Bronchial epithelial cell (primary cell): ENCODE data around the gene PCSK1. TPM values are rescaled to one million over a fixed set of nuclear protein-coding genes. Genes with fewer than 3 reads are reported as not detected.

Source experiments
- DNase-seq: peaks from one replicate; pipeline ENCODE4 v3.0.0-alpha.2; 2010; ENCODE audit warnings: low read depth
- FAIRE-seq: peaks from 2 replicates; lab custom pipeline; 2011; peaks lifted over from hg19 to GRCh38; lab: Jason Lieb, UNC
- H3K27me3 ChIP-seq: 2 replicates; pipeline ENCODE4 v1.5.1; 2011; ENCODE audit warnings: low read length; ENCODE audit not compliant: control insufficient read depth, insufficient read depth
- H3K36me3 ChIP-seq: 2 replicates; pipeline ENCODE4 v1.5.1; 2011; ENCODE audit warnings: low read length; ENCODE audit not compliant: control insufficient read depth, insufficient read depth
- H3K4me3 ChIP-seq: 2 replicates; pipeline ENCODE4 v1.5.1; 2011; ENCODE audit warnings: mild to moderate bottlenecking, low read depth, low read length, control low read depth
- total RNA-seq: library from RNA; depleted of rRNA; stranded (reverse); fragments of >200 nt; gene quantifications from 2 replicates; pipeline ENCODE4 v1.2.1, GENCODE V29; 2014
- TF ChIP-seq, protein P1 (sequence below): IDR thresholded peaks from 2 replicates; pipeline ENCODE4 v1.5.1; 2011; ENCODE audit warnings: mild to moderate bottlenecking, moderate library complexity, low read length, control low read depth, inconsistent platforms; ENCODE audit not compliant: insufficient read depth, severe bottlenecking

PCSK1 gene
- under 0.01 TPM in 1 of 2 replicates, not detected in the other for total RNA-seq

DNA sequence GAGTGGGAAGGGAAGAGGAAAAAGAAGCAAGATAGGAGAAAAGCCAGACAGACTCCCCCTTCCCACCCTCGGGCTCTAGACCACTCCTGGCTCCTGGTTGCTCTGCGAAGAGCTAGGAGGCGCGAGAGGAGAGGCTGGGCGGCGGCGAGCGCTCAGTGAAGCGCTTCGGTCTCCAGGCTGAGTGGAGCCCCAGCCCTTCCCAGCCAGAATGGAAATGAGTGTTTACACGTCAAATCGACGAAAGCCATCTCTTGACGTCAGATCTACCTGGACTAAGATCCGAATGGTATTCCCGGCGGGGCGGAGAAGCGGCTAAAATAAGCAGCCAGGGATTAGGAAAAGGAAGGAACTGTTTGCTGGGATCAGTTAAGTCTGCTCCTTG lies at the start of gene PCSK1:
TSS of gene PCSK1 (minus strand) at position 183 of the 382 bp plus-strand sequence. CDS start 206 bp downstream, outside the sequence.
- no peaks in the 10 kb centered on the region for H3K36me3 ChIP-seq
- DNase-seq: no peak
- FAIRE-seq: no peak
- TF ChIP-seq, protein P1, sequence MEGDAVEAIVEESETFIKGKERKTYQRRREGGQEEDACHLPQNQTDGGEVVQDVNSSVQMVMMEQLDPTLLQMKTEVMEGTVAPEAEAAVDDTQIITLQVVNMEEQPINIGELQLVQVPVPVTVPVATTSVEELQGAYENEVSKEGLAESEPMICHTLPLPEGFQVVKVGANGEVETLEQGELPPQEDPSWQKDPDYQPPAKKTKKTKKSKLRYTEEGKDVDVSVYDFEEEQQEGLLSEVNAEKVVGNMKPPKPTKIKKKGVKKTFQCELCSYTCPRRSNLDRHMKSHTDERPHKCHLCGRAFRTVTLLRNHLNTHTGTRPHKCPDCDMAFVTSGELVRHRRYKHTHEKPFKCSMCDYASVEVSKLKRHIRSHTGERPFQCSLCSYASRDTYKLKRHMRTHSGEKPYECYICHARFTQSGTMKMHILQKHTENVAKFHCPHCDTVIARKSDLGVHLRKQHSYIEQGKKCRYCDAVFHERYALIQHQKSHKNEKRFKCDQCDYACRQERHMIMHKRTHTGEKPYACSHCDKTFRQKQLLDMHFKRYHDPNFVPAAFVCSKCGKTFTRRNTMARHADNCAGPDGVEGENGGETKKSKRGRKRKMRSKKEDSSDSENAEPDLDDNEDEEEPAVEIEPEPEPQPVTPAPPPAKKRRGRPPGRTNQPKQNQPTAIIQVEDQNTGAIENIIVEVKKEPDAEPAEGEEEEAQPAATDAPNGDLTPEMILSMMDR: no peak
- no peak within 1 kb of the TSS for H3K4me3 ChIP-seq
- peaks cover 33% of the 10 kb centered on the region for H3K27me3 ChIP-seq

DNA sequence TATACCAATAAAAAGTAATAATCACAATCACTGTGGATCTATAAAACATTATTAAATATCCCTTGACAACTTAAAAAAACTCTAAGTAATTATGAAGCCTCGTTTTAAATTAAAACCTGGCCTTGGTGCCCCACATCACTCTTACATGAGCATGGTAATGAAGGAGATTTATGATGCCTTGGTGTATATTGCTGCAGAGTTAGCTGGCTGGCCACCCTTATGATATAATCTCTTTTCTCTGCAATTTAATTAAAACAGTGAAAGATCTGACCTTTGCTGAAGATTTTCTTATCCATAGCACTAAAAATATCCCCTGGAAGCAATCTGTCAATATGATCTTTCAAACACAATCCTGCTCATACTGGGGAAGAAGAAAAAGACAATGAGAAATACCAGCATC lies 48.8 kb upstream of the PCSK1 start:
- TF ChIP-seq, protein P1: no peak
- Histone ChIP-seq H3K27me3 (no peaks in the 10 kb centered on the region), H3K36me3 (no peaks in the 10 kb centered on the region), H3K4me3 (no peak overlapping the region)
- FAIRE-seq (no peak), DNase-seq (no peak)

DNA sequence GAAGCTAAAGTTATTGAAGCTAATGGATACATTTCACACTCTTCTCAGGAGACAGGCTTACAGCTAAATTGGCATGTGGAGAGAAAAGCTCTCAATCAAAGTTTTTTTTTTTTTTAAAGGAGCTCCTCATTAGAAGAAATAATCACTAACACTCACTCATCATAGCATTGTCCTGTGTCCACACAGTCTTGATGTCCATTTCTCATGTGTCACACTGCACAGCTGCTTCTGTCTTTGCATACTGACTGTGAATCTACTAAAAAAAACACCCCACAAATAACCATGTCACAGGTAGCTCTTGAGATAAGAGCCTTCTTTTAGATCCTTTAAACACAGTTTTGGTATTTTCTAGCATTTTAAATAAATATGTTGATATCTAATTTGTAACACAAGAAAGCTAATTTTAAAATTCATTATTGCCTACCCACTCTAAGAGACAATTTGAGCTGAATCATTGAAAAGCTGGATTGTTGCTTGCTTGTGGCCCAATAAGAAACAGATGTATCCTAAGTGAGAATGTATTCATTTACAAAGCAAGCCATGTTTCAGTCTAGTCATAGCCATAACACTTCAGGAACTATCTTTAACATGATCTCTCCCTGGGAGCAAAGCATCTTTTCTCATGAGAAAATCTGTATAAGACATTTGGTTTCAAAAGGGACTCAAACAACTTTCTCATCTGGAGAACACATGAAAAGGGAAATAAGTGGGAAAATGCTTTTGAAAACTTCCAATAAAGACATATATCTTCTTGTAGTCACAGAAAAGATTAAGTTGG lies 48.1 kb upstream of the PCSK1 start:
- DNase-seq: no peak
- Histone ChIP-seq H3K36me3 (no peaks in the 10 kb centered on the region), H3K27me3 (no peaks in the 10 kb centered on the region), H3K4me3 (no peak overlapping the region)
- FAIRE-seq: no peak
- TF ChIP-seq, protein P1: no peak

GRCh38 chr5:96478983-96479382 lies 45.9 kb upstream of the PCSK1 start:
- FAIRE-seq (no peak), DNase-seq (no peak)

GRCh38 chr5:96476654-96477053 lies 43.6 kb upstream of the PCSK1 start:
- no peak for FAIRE-seq
- Histone ChIP-seq H3K4me3 (no peak overlapping the region), H3K27me3 (no peaks in the 10 kb centered on the region), H3K36me3 (no peaks in the 10 kb centered on the region)
- TF ChIP-seq, protein P1: no peak
- peak; percentile 21 for DNase-seq

More at GRCh38 chr5:96478983-96479382, 45.9 kb upstream of the PCSK1 start:
- TF ChIP-seq, protein P1: no peak
- H3K27me3 ChIP-seq: no peaks in the 10 kb centered on the region
- no peak overlapping the region for H3K4me3 ChIP-seq
- H3K36me3 ChIP-seq: no peaks in the 10 kb centered on the region
